IPS DF 6.9 (cell line): ENCODE measurements around the gene TMCC1.
"Not testable (repeated sequence)": the region's sequence is repeated elsewhere in the genome, so short reads cannot be mapped to it uniquely, and the experiment has no call there.

Source experiments
- DNase-seq: peaks from one replicate; pipeline ENCODE4 v3.0.0-alpha.2; 2013; ENCODE audit warnings: low read depth, low spot score
- H3K27ac ChIP-seq: one replicate; pipeline ENCODE4 v1.5.1; 2013; ENCODE audit warnings: low read length, control low read depth
- H3K27me3 ChIP-seq: 2 replicates; pipeline ENCODE4 v1.6.1; 2013; ENCODE audit warnings: mild to moderate bottlenecking, low read length; ENCODE audit not compliant: control insufficient read depth, insufficient read depth
- H3K36me3 ChIP-seq: 2 replicates; pipeline ENCODE4 v1.6.1; 2013; ENCODE audit warnings: low read length; ENCODE audit not compliant: control insufficient read depth, insufficient read depth
- H3K4me1 ChIP-seq: 2 replicates; pipeline ENCODE4 v1.6.1; 2013; ENCODE audit warnings: low read length; ENCODE audit not compliant: control insufficient read depth, insufficient read depth
- H3K4me3 ChIP-seq: 2 replicates; pipeline ENCODE4 v1.5.1; 2013; ENCODE audit warnings: mild to moderate bottlenecking, low read length
- H3K9me3 ChIP-seq: 2 replicates; pipeline ENCODE4 v1.6.1; 2013; ENCODE audit warnings: low read length, inconsistent platforms; ENCODE audit not compliant: control insufficient read depth, insufficient read depth
- WGBS: extraction: QIAGEN DNeasy Blood & Tissue Kit; methylation state at CpG from one replicate; pipeline ENCODE4 v1.1.7; 2013; ENCODE audit warnings: mixed read lengths, missing lambda C conversion rate; ENCODE audit not compliant: insufficient read length, insufficient coverage; 5-methylcytosine and 5-hydroxymethylcytosine counted together

Gene TMCC1

GRCh38 chr3:129751105-129751504 is 142.4 kb downstream of the TMCC1 start:
- not testable (repeated sequence) for DNase-seq, H3K27ac ChIP-seq, H3K4me3 ChIP-seq, H3K27me3 ChIP-seq, H3K36me3 ChIP-seq, H3K4me1 ChIP-seq, H3K9me3 ChIP-seq
- WGBS: no CpG with 5 or more reads among the region's 2 CpGs

- Histone ChIP-seq H3K27me3 (no peaks in the 10 kb centered on the region), H3K27ac (no peak overlapping the region), H3K4me1 (no peaks in the 10 kb centered on the region), H3K36me3 (no peaks in the 10 kb centered on the region), H3K9me3 (no peaks in the 10 kb centered on the region), H3K4me3 (no peak overlapping the region)
- DNase-seq: no peak
Measured at GRCh38 chr3:129749692-129750091, 143.8 kb downstream of the TMCC1 start.

GRCh38 chr3:129747992-129748391 is 145.5 kb downstream of the TMCC1 start:
- DNase-seq: no peak
- no CpG with 5 or more reads among the region's 3 CpGs for WGBS
- no peak overlapping the region for H3K4me3 ChIP-seq
- H3K36me3 ChIP-seq: no peaks in the 10 kb centered on the region
- no peaks in the 10 kb centered on the region for H3K27me3 ChIP-seq
- no peaks in the 10 kb centered on the region for H3K9me3 ChIP-seq
- H3K4me1 ChIP-seq: no peaks in the 10 kb centered on the region
- no peak overlapping the region for H3K27ac ChIP-seq

GRCh38 chr3:129747136-129747535 is 146.4 kb downstream of the TMCC1 start:
- H3K4me1 ChIP-seq: no peaks in the 10 kb centered on the region
- WGBS: 100% methylated on average over 1 of the region's 4 CpGs
- no peaks in the 10 kb centered on the region for H3K36me3 ChIP-seq
- no peak overlapping the region for H3K27ac ChIP-seq
- no peaks in the 10 kb centered on the region for H3K27me3 ChIP-seq
- H3K9me3 ChIP-seq: no peaks in the 10 kb centered on the region
- DNase-seq: no peak
- no peak overlapping the region for H3K4me3 ChIP-seq

- no peaks in the 10 kb centered on the region for H3K36me3 ChIP-seq
- DNase-seq: no peak
- H3K4me1 ChIP-seq: no peaks in the 10 kb centered on the region
- H3K9me3 ChIP-seq: no peaks in the 10 kb centered on the region
- no peak overlapping the region for H3K4me3 ChIP-seq
- no peaks in the 10 kb centered on the region for H3K27me3 ChIP-seq
- no peak overlapping the region for H3K27ac ChIP-seq
Measured at GRCh38 chr3:129746629-129747028, 146.9 kb downstream of the TMCC1 start.

DNA sequence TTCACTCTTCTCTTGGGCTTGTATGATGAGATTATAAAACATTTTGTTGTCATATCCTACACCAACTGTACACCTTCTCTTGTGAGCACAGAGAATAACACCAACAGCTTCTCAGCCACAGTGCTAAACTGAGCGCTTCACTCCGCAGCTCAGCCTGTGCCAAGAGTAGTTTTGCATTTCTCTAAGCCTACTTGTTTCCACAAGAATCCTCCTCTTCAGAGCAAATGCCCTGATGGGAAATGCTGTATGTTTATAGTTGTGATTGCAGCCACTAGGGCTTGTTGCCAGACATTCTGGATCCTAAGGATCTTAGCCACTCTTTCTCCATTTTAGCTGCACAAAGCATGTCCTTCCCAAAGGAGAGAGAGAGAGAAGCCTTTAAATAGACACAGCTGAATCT is 148.3 kb downstream of the TMCC1 start:
- no peaks in the 10 kb centered on the region for H3K36me3 ChIP-seq
- no CpG with 5 or more reads among the region's 2 CpGs for WGBS
- no peak for DNase-seq
- no peaks in the 10 kb centered on the region for H3K4me1 ChIP-seq
- no peaks in the 10 kb centered on the region for H3K27me3 ChIP-seq
- no peak overlapping the region for H3K27ac ChIP-seq
- H3K9me3 ChIP-seq: no peaks in the 10 kb centered on the region
- no peak overlapping the region for H3K4me3 ChIP-seq

DNA sequence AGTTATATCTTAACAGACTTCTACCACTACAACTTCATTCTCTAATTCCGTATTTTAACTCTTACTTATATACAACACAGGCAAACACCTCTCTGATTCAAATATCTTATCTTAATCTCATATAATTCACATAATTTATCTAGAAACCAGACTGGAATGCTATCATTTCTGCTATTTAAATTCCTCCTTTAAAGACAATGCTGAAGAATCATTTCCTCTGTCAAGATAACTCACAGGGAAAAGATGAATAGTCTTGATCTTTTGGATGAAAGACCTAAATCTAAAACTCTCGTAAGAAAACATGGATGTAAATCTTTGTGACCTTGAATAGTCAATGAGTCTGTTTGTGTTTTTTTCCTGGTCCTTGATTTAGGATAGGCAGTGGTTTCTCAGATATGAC is 151.7 kb downstream of the TMCC1 start:
- Histone ChIP-seq H3K27ac (no peak overlapping the region), H3K4me3 (no peak overlapping the region), H3K9me3 (no peaks in the 10 kb centered on the region), H3K36me3 (no peaks in the 10 kb centered on the region), H3K27me3 (no peaks in the 10 kb centered on the region), H3K4me1 (no peaks in the 10 kb centered on the region)
- WGBS: 100% methylated on average over 1 of the region's 2 CpGs
- DNase-seq: no peak

DNA sequence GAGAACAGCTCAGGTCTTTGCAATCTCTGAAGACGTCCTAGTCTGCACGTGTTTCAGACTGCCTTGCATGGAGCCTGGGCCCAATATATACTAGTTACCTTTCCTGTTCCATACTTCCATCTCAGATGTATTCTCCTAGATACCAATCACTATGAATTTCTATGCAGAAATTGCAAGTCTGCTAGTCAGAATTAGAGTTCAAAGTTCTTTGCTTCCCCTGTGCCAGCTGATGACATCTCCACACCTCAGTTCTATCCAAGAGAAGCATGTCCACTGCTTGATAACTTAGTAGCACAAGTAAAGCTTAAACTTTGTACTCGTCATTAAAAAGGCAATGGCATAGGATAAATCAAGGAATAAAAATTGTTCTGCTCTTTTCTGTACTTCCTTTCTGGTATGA is 153.4 kb downstream of the TMCC1 start:
- Histone ChIP-seq H3K9me3 (no peaks in the 10 kb centered on the region), H3K36me3 (no peaks in the 10 kb centered on the region), H3K27ac (no peak overlapping the region), H3K27me3 (no peaks in the 10 kb centered on the region), H3K4me3 (no peak overlapping the region), H3K4me1 (no peaks in the 10 kb centered on the region)
- no CpG with 5 or more reads among the region's 3 CpGs for WGBS
- DNase-seq: no peak

- Histone ChIP-seq H3K9me3 (no peaks in the 10 kb centered on the region), H3K4me1 (no peaks in the 10 kb centered on the region), H3K27me3 (no peaks in the 10 kb centered on the region), H3K36me3 (no peaks in the 10 kb centered on the region), H3K4me3 (no peak overlapping the region), H3K27ac (no peak overlapping the region)
- WGBS: no CpG with 5 or more reads among the region's 3 CpGs
- DNase-seq: no peak
Measured at GRCh38 chr3:129739634-129740033, 153.9 kb downstream of the TMCC1 start.

GRCh38 chr3:129738172-129738571 is 155.3 kb downstream of the TMCC1 start:
- Histone ChIP-seq H3K4me3 (no peak overlapping the region), H3K36me3 (no peaks in the 10 kb centered on the region), H3K27me3 (no peaks in the 10 kb centered on the region), H3K9me3 (no peaks in the 10 kb centered on the region), H3K27ac (no peak overlapping the region), H3K4me1 (no peaks in the 10 kb centered on the region)
- WGBS: no CpG with 5 or more reads among the region's 5 CpGs
- no peak for DNase-seq

GRCh38 chr3:129736070-129736469 is 157.4 kb downstream of the TMCC1 start:
- Histone ChIP-seq H3K4me1 (peaks cover 2% of the 10 kb centered on the region; the same call in 1 of the 2 replicates), H3K27ac (no peak overlapping the region), H3K9me3 (no peaks in the 10 kb centered on the region), H3K36me3 (no peaks in the 10 kb centered on the region), H3K4me3 (no peak overlapping the region), H3K27me3 (no peaks in the 10 kb centered on the region)
- no CpG with 5 or more reads among the region's 2 CpGs for WGBS
- no peak for DNase-seq
